Activated T-helper 1 cell treated with anti-CD3 and anti-CD28 coated beads, Interleukin-12 subunit alpha, Interleukin-12 subunit beta, Interleukin-2, Interleukin-4 antibody, amounts not matched to agents 30 ng/mL and 10 ng/mL and 1 ng/mL, durations not matched to agents 14 hours and 24 hours and 36 hours (primary cell): Measurements from ENCODE around the gene HOTAIR. TPM values are rescaled to one million over a fixed set of nuclear protein-coding genes. Genes with fewer than 3 reads are reported as not detected.

Experiments
- DNase-seq: peaks from one replicate; pipeline ENCODE4 v3.0.0; 2021; ENCODE audit warnings: low spot score
- H3K27ac Mint-ChIP-seq: one replicate; pipeline ENCODE4 v1.8.0; 2021; ENCODE audit warnings: mild to moderate bottlenecking, mixed read lengths
- H3K27me3 Mint-ChIP-seq: one replicate; pipeline ENCODE4 v1.8.0; 2022; ENCODE audit warnings: mild to moderate bottlenecking, moderate library complexity, mixed read lengths; ENCODE audit not compliant: insufficient read depth
- H3K36me3 Mint-ChIP-seq: one replicate; pipeline ENCODE4 v1.8.0; 2021; ENCODE audit warnings: low read depth, mixed read lengths
- H3K4me1 Mint-ChIP-seq: one replicate; pipeline ENCODE4 v1.8.0; 2021; ENCODE audit warnings: low read depth, mixed read lengths
- H3K4me3 Mint-ChIP-seq: one replicate; pipeline ENCODE4 v1.8.0; 2021; ENCODE audit warnings: mild to moderate bottlenecking, moderate library complexity, mixed read lengths
- H3K9me3 Mint-ChIP-seq: one replicate; pipeline ENCODE4 v1.8.0; 2021; ENCODE audit warnings: mixed read lengths
- intact Hi-C: fragments of 100-400 bp; cut with micrococcal nuclease; formaldehyde crosslinking; loops from one replicate; pipeline ENCODE4 v1.15.1; 2024
- total RNA-seq: library from RNA; stranded (reverse); gene quantifications from 2 replicates; pipeline ENCODE4 v1.2.3, GENCODE V29; 2022

HOTAIR gene
- total RNA-seq, 1 donor from 2014 or later, result not detected

DNA sequence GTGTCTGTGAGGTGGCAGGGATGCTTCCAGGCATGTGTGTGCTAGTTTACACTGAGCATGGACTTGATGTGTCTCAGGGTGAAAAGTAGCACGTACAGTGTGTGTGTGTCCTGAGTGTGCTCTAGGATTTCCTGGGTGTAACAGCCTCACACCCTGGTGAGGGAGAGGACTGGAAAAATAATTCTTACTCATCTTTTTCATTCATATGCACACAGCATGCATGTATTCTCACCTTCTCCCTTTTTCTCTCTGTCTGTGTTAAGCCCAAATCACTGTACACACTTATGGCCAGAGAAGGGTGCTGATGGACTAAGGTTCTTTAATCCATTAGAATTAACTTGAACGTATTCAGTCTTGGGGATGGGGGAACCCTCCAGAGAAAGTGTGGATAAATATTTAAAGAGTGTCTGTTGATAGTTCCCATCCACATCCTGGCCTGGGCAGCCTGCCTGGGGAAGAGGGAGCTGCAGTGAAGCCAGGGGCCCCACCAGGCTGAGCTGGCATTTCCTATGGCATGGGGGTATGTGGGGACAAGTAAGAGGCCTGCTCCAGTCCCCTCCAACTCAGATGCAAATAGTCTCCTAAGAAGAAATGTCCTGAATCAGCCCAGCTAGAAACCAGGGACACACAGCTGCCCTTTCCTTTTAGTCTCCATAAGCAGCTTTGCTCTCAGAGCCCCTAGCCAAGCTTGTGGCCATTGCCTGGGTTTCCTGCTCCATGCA, 32.9 kb upstream of the HOTAIR start:
- no peak overlapping the region for H3K4me3 Mint-ChIP-seq
- intact Hi-C loops, result loop anchor here (2.0 to 5.0 kb wide), 2 partner anchors 47 to 370 kb away; no protein-coding TSS in a partner anchor
- H3K27ac Mint-ChIP-seq, result no peak overlapping the region
- no peak for DNase-seq
- peaks cover 33% of the 10 kb centered on the region for H3K4me1 Mint-ChIP-seq
- H3K36me3 Mint-ChIP-seq, result peaks cover 8% of the 10 kb centered on the region
- H3K27me3 Mint-ChIP-seq, result peaks cover 91% of the 10 kb centered on the region
- no peaks in the 10 kb centered on the region for H3K9me3 Mint-ChIP-seq

DNA sequence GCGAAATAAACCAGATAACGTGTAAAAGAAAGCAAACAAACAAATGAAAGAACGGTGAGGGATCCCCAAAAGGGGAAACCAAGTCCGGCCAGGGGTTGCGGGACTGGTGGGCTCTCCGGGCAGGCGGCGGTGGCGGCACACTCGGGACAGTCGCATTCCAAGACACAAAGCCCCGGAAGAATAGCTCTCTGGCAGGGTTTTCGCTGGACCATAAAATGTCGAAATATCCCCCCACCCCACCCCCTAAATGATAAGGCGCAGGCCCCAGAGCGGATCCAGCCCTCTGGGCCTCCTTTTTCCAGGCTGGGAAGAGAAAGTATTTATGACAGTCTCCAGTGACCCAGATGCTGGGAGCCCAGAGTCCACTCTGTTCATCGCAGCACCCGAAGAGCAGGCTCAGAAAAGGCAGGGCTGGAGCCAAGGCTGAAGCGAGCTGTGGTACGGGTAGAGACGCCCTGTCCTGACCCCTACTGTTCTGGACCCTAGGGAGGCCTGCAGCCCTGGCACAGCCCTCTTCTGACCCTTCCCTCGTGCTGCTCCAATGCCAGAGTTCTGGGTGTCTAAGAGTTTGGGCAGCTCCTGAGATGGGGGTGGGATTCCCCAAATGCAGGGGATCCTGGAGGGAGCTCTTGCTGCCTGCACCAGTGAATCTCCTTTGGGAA, 31.9 kb upstream of the HOTAIR start:
- intact Hi-C loops, result loop anchor here (1.0 to 5.0 kb wide), 7 partner anchors 11 to 371 kb away; no protein-coding TSS in a partner anchor
- no peak for DNase-seq
- Mint-ChIP-seq H3K4me1 (peaks cover 38% of the 10 kb centered on the region), H3K27me3 (peaks cover 92% of the 10 kb centered on the region), H3K36me3 (peaks cover 8% of the 10 kb centered on the region), H3K4me3 (peak overlapping the region; percentile 83), H3K9me3 (no peaks in the 10 kb centered on the region), H3K27ac (no peak overlapping the region)

DNA sequence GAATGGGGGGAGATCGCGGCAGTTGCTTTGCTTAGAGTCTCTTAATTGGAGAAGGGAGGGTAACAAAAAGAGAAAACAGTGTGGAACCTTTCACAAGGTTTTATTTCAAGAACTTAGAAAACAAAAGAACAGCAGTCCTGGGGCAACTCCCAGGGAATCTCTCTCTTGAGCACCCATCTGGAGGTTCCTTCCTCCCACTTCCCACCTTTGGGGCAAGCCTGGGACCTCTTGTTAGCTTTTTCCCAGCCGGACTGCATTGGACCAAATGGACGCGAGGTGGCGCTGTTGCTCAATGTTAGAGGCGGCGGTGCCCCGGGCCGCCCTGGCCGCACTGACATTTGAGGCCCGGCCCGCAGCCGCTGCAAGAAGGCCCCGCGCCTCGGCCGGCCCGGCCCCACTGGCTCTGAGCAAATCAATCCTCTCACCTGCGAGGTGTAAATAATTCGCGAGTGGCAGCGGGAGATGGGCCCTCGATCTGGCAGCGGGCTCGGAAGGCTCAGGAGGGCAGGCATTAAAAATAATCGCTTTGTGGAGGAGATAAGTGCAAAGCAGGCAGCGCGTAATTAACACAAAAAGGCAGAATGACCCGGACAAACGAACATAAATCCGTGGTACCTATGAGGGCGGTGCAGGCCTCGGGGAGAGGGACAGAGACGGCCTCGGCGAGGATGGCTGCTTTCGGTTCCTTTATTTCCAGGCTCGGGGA, 31.3 kb upstream of the HOTAIR start:
- Mint-ChIP-seq H3K27me3 (peaks cover 92% of the 10 kb centered on the region), H3K9me3 (no peaks in the 10 kb centered on the region), H3K4me3 (peak overlapping the region; percentile 83), H3K27ac (no peak overlapping the region), H3K4me1 (peaks cover 31% of the 10 kb centered on the region), H3K36me3 (peaks cover 8% of the 10 kb centered on the region)
- DNase-seq, result peak; percentile 76
- intact Hi-C loops, result loop anchor here (1.0 to 5.0 kb wide), 7 partner anchors 11 to 371 kb away; no protein-coding TSS in a partner anchor

DNA sequence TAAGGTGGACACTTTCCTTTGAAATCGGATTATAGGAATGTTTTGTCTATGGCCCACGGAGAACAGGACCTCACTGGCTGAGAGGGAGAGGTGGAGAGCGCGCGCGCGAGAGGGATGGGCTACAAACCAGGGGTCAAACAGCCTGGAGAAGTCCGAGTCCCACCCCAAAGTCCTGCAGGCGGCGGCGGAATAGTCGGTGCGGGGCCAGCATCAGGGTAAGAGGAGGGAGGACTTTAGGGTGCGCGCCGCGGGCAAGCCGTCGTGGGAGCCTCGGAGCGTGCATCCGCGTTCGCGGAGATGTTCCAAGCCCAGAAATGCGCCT, 30.7 kb upstream of the HOTAIR start:
- Mint-ChIP-seq H3K27ac (no peak overlapping the region), H3K4me1 (peaks cover 30% of the 10 kb centered on the region), H3K9me3 (no peaks in the 10 kb centered on the region), H3K36me3 (peaks cover 8% of the 10 kb centered on the region), H3K27me3 (peaks cover 94% of the 10 kb centered on the region), H3K4me3 (peak overlapping the region; percentile 11)
- no peak for DNase-seq
- intact Hi-C loops, result loop anchor here (5.0 kb wide), 1 partner anchor 372 kb away; no protein-coding TSS in a partner anchor

DNA sequence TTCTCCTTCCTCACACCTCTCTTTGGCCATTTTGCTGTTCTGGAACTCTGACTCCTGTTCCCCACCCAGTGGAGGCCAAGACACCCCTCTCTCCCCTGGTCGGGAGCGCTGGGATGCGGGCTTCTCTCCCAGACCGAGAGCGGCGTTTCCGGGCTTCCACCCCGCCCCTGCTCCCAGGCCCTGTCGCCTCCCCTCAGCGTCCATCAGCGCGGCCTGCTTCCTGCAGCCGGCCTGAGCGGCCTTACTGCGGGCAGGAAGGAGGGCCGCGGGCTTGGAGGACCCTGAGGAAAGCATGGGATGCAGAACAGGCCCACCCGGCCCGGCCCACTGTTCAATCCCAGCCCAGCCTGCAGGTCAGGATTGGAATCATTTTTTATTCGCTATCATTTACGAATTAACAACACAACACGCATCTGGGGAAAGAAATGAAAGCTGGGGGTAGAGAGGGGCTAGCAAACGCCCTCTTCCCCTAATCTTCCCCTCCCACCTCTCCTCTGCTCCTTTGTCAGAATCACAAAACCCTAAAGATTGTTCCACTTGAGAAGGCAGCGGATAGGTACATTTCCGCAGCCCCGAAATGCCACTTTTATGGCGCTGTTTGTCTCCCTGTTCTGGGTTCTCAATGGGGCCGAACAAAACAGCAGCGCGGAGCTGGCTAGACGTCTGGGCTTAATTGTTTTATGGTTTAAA, 30.2 kb upstream of the HOTAIR start:
- intact Hi-C loops, result loop anchor here (5.0 kb wide), 1 partner anchor 372 kb away; no protein-coding TSS in a partner anchor
- Mint-ChIP-seq H3K9me3 (no peaks in the 10 kb centered on the region), H3K36me3 (peaks cover 8% of the 10 kb centered on the region), H3K4me3 (no peak overlapping the region), H3K27ac (no peak overlapping the region), H3K4me1 (peaks cover 25% of the 10 kb centered on the region), H3K27me3 (peaks cover 92% of the 10 kb centered on the region)
- no peak for DNase-seq

DNA sequence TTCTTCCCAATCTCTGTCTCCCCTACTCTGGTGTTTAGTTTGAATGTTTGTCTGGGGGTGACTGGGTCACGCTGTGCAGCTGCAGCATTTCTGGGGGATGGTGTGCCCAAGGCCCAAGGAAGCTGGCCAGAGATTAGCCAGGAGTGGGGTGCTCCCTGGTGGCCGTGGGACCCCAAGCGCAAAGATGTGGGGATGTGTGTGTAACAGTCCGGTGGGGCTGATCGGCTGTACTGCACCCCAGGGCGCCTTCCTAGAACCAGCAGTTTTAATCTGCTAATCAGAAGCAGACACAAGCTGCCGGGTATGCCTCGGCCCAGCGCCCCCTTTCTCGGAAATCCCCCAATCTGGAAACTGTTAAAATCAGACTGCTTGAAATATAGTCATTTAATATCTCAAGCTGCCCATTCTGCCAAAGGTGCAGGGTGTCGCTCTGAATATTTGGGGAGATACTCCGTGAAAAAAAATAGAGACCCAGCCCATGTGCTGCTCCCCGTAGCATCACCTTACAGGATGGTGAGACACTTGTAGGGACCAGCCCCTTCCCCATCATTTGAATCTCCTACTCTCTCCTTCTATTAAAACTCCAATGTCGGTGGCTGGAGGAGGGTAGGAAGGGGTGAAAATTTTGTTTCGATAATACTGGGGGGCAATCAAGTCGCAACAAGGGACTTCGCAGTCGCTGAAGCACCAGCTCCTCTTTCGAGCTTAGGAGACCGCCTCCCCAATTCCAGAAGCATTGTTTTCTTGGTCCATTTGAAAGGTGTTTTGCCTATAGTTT, 29.5 kb upstream of the HOTAIR start:
- Mint-ChIP-seq H3K27me3 (peaks cover 92% of the 10 kb centered on the region), H3K36me3 (peaks cover 8% of the 10 kb centered on the region), H3K4me3 (no peak overlapping the region), H3K9me3 (no peaks in the 10 kb centered on the region), H3K4me1 (peaks cover 22% of the 10 kb centered on the region), H3K27ac (peak overlapping the region; percentile 78)
- intact Hi-C loops, result no loop called here
- DNase-seq, result no peak

DNA sequence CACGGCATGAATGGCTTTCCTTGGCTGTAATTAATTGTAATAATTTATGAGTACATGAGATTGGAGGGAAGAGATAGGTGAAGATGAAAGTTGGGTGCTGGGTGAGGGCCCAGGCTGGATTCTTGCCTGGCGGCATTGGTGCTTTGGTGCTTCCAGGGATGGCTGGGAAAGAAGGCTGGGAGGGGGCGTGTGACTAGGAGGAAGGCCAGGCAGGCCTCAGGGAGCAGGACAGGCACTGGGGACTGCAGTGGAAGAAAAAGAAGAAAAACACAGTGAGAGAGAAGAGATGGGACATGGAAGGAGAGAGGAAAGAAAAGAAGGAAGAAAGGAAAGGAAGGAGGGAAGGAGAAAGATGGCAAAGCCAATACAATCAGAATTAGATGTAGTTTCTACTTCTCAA, 28.9 kb upstream of the HOTAIR start:
- peak overlapping the region; percentile 78 for H3K27ac Mint-ChIP-seq
- peaks cover 95% of the 10 kb centered on the region for H3K27me3 Mint-ChIP-seq
- intact Hi-C loops, result no loop called here
- no peaks in the 10 kb centered on the region for H3K9me3 Mint-ChIP-seq
- no peak overlapping the region for H3K4me3 Mint-ChIP-seq
- peaks cover 8% of the 10 kb centered on the region for H3K36me3 Mint-ChIP-seq
- peaks cover 22% of the 10 kb centered on the region for H3K4me1 Mint-ChIP-seq
- no peak for DNase-seq

DNA sequence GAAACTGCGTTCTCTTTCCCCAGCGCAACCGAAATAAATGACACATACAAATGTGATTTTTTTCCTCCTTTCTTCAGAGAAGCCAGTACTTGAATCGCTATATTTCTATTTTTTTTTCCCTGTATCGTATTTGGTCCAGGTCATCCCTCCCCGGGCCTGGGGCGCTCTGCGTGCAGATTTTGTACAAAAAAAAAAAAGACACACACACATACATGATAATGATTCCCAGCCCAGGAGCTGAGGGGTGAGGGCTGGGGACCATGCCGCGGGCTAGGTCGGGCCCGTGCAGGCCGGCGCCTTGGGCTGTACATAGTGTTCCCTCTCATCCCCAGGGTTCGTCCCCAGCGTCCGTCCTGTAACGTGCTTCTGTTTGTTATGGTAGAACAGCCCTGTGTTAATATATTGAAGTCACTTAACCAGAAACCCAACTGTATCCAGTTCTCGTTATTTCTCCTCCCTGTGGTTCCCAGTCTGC, 28.2 kb upstream of the HOTAIR start:
- intact Hi-C loops, result no loop called here
- Mint-ChIP-seq H3K36me3 (peaks cover 8% of the 10 kb centered on the region), H3K4me3 (no peak overlapping the region)

DNA sequence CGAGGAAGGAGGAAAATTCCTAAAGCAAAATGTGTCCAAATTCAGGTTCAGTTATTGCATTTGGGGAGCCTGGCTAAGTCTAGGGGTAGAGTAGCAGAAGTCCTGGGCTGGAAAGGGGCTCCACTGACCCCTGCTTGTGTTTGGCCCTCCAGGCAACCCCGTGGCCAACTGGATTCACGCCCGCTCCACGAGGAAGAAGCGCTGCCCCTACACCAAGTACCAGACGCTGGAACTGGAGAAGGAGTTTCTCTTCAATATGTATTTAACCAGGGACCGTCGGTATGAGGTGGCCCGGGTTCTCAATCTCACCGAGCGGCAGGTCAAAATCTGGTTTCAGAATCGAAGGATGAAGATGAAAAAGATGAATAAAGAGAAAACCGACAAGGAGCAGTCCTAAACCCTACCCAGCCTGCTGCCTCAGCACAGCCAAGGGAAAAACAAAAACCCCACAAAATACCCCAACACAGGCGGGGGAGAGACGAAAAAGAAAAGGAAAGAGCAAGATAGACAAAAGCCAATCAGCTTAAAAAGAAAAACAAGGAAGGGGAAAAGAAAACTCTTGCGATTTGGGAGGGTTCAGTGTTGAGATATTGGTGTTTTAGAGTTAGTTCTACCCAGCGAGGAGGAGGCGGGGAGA, 27.6 kb upstream of the HOTAIR start:
- peaks cover 22% of the 10 kb centered on the region for H3K4me1 Mint-ChIP-seq
- no peaks in the 10 kb centered on the region for H3K9me3 Mint-ChIP-seq
- DNase-seq, result no peak
- H3K36me3 Mint-ChIP-seq, result peaks cover 8% of the 10 kb centered on the region
- no peak overlapping the region for H3K4me3 Mint-ChIP-seq
- H3K27me3 Mint-ChIP-seq, result peaks cover 95% of the 10 kb centered on the region
- intact Hi-C loops, result no loop called here
- peak overlapping the region; percentile 67 for H3K27ac Mint-ChIP-seq

More for the DNA sequence above, 28.2 kb upstream of the HOTAIR start:
- no peak for DNase-seq
- peaks cover 95% of the 10 kb centered on the region for H3K27me3 Mint-ChIP-seq
- H3K4me1 Mint-ChIP-seq, result peaks cover 22% of the 10 kb centered on the region
- H3K27ac Mint-ChIP-seq, result no peak overlapping the region
- no peaks in the 10 kb centered on the region for H3K9me3 Mint-ChIP-seq

DNA sequence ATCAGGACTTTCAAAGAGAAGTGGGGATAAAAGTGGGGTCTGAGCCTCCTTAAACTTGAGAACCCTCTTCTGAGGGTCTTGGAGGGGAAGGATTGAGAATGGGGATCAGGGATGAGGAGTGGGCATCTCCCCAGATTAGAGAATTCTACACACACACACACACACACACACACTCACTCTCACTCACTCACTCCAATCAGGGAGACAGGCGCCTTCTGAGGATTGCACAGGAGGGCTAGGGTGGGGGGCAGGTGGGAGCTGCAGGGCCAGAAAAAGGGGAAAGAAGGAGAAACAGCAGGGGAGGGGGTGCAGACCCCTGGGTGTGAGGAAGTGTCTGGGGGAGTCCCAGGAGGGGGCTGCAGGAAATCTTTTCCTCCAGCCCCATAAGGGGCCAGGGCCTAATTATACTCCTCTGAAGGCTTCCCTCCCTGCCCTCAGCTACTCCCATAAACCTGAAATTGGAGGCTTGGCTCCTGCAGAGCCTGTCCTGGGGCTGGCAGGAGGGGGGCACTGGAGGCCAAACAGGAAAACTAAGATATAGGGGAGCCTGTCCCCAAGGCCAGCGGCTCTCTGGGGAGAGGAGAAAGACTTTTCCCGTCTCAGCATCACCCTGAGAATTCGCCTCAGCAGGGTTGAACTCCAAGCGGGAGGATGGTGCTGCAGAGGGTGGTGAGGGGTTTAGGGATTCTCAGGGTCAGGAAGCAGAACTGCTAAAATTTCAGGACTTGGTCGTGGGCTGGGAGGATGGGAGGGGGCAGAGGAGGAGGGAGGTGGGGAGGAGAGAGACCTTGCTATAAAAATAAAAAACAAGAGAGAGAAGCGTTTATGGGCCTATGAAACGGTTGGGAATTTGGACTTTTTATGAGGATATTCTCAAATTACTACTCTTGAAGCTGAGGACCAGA, 26.8 kb upstream of the HOTAIR start:
- peaks cover 20% of the 10 kb centered on the region for H3K4me1 Mint-ChIP-seq
- H3K27me3 Mint-ChIP-seq, result peaks cover 94% of the 10 kb centered on the region
- H3K27ac Mint-ChIP-seq, result peak overlapping the region; percentile 18
- H3K9me3 Mint-ChIP-seq, result no peaks in the 10 kb centered on the region
- no peak overlapping the region for H3K4me3 Mint-ChIP-seq
- no peak for DNase-seq
- intact Hi-C loops, result no loop called here
- H3K36me3 Mint-ChIP-seq, result peaks cover 8% of the 10 kb centered on the region
